K562 (cell line): Measurements from ENCODE around the gene EMC8.

Experiments
- POLR2AphosphoS2 ChIP-seq: IDR thresholded peaks from 2 replicates; pipeline ENCODE4 v1.6.1; 2012; ENCODE audit warnings: low read length, improper control_type of control experiment
- POLR2G ChIP-seq: fragments of 200-400 bp; formaldehyde crosslinking; IDR thresholded peaks from 2 replicates; pipeline ENCODE4 v1.6.1; 2017; ENCODE audit warnings: low read depth, mild to moderate bottlenecking, antibody characterized with exemption, low read length, moderate library complexity

DNA sequence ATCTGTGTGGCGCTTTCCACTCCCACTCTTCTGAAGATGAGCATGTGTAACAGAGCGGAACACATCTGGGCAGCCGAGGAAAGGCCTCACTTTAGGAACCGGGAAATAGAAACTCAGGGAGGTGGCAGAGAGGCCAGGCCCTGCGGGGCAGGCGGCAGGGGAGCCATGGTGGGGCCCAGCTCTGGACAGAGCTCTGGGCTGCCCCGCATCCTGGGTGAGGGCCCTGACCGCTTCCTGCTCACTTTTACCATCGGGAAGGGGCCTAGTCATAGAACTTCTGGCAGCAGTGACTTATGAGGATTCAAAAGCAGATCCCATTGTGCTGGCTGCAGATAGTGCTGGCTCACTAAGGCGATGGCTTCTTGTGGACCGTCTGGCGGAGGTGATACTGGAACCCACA, 22.8 kb upstream of the EMC8 start:
- TF ChIP-seq POLR2G (no peak), POLR2AphosphoS2 (no peak)
